K562 (cell line): Measurements from ENCODE around the gene B4GALT5. TPM values are rescaled to one million over a fixed set of nuclear protein-coding genes. Genes with fewer than 3 reads are reported as not detected.

Experiments
- ARNT ChIP-seq, 2 experiments: fragments of 450-650 bp; IDR thresholded peaks; 2 replicates each; pipeline ENCODE4 v1.6.1; 2016; ENCODE audit warnings: mild to moderate bottlenecking in 1 of 2
- ATF2 ChIP-seq: sonication (generic); formaldehyde crosslinking; IDR thresholded peaks from 2 replicates; pipeline ENCODE4 v1.8.1; 2022; ENCODE audit warnings: missing genetic modification reagents
- BCOR ChIP-seq: fragments of 450-650 bp; IDR thresholded peaks from 2 replicates; pipeline ENCODE4 v1.6.1; 2016
- CXXC5 ChIP-seq: fragments of 250-450 bp; sonication (Bioruptor Pico); IDR thresholded peaks from 2 replicates; pipeline ENCODE4 v1.8.0; 2022; ENCODE audit warnings: inconsistent platforms, mild to moderate bottlenecking, moderate library complexity
- E2F1 ChIP-seq: sonication (generic); formaldehyde crosslinking; IDR thresholded peaks from 2 replicates; pipeline ENCODE4 v1.8.1; 2023; ENCODE audit warnings: mild to moderate bottlenecking, missing genetic modification reagents, moderate library complexity
- ESRRA ChIP-seq: fragments of 450-650 bp; IDR thresholded peaks from 2 replicates; pipeline ENCODE4 v1.6.1; 2014; ENCODE audit warnings: low read depth, mild to moderate bottlenecking, moderate library complexity, borderline replicate concordance
- HDAC2 ChIP-seq: fragments of 450-650 bp; IDR thresholded peaks from 2 replicates; pipeline ENCODE4 v1.6.1; 2016; ENCODE audit warnings: mild to moderate bottlenecking
- KDM1A ChIP-seq, 2 experiments: fragments of 450-650 bp; IDR thresholded peaks; 2 replicates each; pipeline ENCODE4 v1.6.1; 2016; ENCODE audit warnings: mild to moderate bottlenecking in 2 of 2
- MXI1 ChIP-seq: IDR thresholded peaks from 2 replicates; pipeline ENCODE4 v1.6.1; 2011; ENCODE audit warnings: low read depth, mild to moderate bottlenecking, improper control_type of control experiment, low read length
- NCOR1 ChIP-seq: fragments of 450-650 bp; IDR thresholded peaks from 2 replicates; pipeline ENCODE4 v1.6.1; 2016; ENCODE audit warnings: mild to moderate bottlenecking, moderate library complexity
- POLR2AphosphoS5 ChIP-seq: IDR thresholded peaks from 2 replicates; pipeline ENCODE4 v1.6.1; 2011; ENCODE audit warnings: mild to moderate bottlenecking, low read depth, low read length, moderate library complexity; ENCODE audit not compliant: control insufficient read depth, insufficient read depth
- SMC3 ChIP-seq: conservative IDR thresholded peaks from 2 replicates; pipeline ENCODE4 v1.6.1; 2011; ENCODE audit warnings: low read depth, low read length, improper control_type of control experiment; ENCODE audit not compliant: insufficient read depth
- SNRNP70 ChIP-seq: fragments of 200-400 bp; formaldehyde crosslinking; optimal IDR thresholded peaks from 2 replicates; pipeline ENCODE3; 2017; ENCODE audit warnings: low read depth, low read length
- SREBF2 ChIP-seq: sonication (generic); formaldehyde crosslinking; IDR thresholded peaks from 2 replicates; pipeline ENCODE4 v1.4.0; 2020; ENCODE audit warnings: mild to moderate bottlenecking, missing genetic modification reagents
- ZBTB1 ChIP-seq: sonication (generic); formaldehyde crosslinking; IDR thresholded peaks from 2 replicates; pipeline ENCODE4 v1.8.1; 2023; ENCODE audit warnings: missing genetic modification reagents, low read depth, mild to moderate bottlenecking, borderline replicate concordance
- ZFP91 ChIP-seq: sonication (generic); formaldehyde crosslinking; IDR thresholded peaks from 2 replicates; pipeline ENCODE4 v1.8.0; 2022; ENCODE audit warnings: mild to moderate bottlenecking, missing genetic modification reagents
- ZNF609 ChIP-seq: sonication (generic); formaldehyde crosslinking; IDR thresholded peaks from 2 replicates; pipeline ENCODE4 v1.8.1; 2023; ENCODE audit warnings: missing genetic modification reagents, mild to moderate bottlenecking, borderline replicate concordance
- ZNF75A ChIP-seq: fragments of 450-650 bp; formaldehyde crosslinking; IDR thresholded peaks from 2 replicates; pipeline ENCODE4 v1.4.0; 2020; ENCODE audit warnings: mild to moderate bottlenecking
- ZNF785 ChIP-seq: fragments of 250-450 bp; sonication (Bioruptor Pico); IDR thresholded peaks from 2 replicates; pipeline ENCODE4 v1.4.0; 2020; ENCODE audit warnings: mild to moderate bottlenecking
- polyA plus RNA-seq, 8 experiments: library from polyadenylated mRNA; depleted of rRNA in 4 of 8; stranded (reverse) in 5 of 8; unstranded in 3 of 8; fragments of >200 nt; fragmentation: Nextera tagmentation in 2 of 8; fragmentation: Illumina TruSeq in 1 of 8; extraction: Ambion mirVana in 2 of 8; extraction: Trizol in 1 of 8; gene quantifications; 2 replicates each; pipeline versions ENCODE4 v1.2.1 to v1.2.3, GENCODE V29; 2011 to 2014; ENCODE audit warnings: inconsistent platforms in 1 of 8, missing spikeins in 1 of 8
- total RNA-seq, 7 experiments: library from RNA; depleted of rRNA in 6 of 7; stranded (reverse); fragments of >200 nt in 6 of 7; fragmentation: Illumina TruSeq in 2 of 7; extraction: Trizol in 2 of 7; gene quantifications; 2 replicates each; pipeline versions ENCODE4 v1.2.1 to v1.2.3, GENCODE V29; 2011 to 2021; ENCODE audit warnings: low replicate concordance in 1 of 7

The B4GALT5 gene
- total and polyA plus RNA-seq, 9 of the 15 experiments (the other 6 are each of a cell fraction or from before 2014, with no cell fraction given), result 8.5 to 32.6 (median 23.4) TPM

- no peak for TF ChIP-seq ZNF609 (CRISPR knock-in tag)
- 0 out of 2 replicates have a peak, but pooled peaks have one; percentile 30 for TF ChIP-seq CXXC5 (CRISPR knock-in tag)
- TF ChIP-seq ZFP91 (CRISPR knock-in tag), result no peak
- TF ChIP-seq SMC3, result no peak
- TF ChIP-seq ZNF785, result no peak
- no peak for TF ChIP-seq POLR2AphosphoS5
- peak; percentile 9 to 40; a peak in 2 of 4 replicates for TF ChIP-seq KDM1A (IDR thresholded peaks at IDR 0.05)
- TF ChIP-seq ZBTB1 (CRISPR knock-in tag), result no peak
- TF ChIP-seq ATF2 (CRISPR knock-in tag), result no peak
- TF ChIP-seq BCOR, result peak; percentile 80
- no peak for TF ChIP-seq ARNT (IDR thresholded peaks at IDR 0.05)
- no peak for TF ChIP-seq MXI1
- peak; percentile 46; the same call in 1 of the 2 replicates for TF ChIP-seq HDAC2
- TF ChIP-seq SNRNP70, result no peak
- no peak for TF ChIP-seq ZNF75A (CRISPR knock-in tag)
- TF ChIP-seq ESRRA, result no peak
- 0 out of 2 replicates have a peak, but pooled peaks have one; percentile 33 for TF ChIP-seq E2F1 (CRISPR knock-in tag)
- TF ChIP-seq NCOR1, result no peak
- no peak for TF ChIP-seq SREBF2 (CRISPR knock-in tag)
Measured at GRCh38 chr20:49677777-49678758, 35.6 kb downstream of the B4GALT5 start (continued).
